Mammary epithelial cell (primary cell): ENCODE measurements around the gene ADAMTS17.

Experiments used
- EZH2 ChIP-seq: IDR thresholded peaks from 2 replicates; pipeline ENCODE4 v1.6.1; 2012; ENCODE audit warnings: low read length, inconsistent platforms, borderline replicate concordance
- TF ChIP-seq, protein P1 (sequence below), 2 donors: IDR thresholded peaks in 1 of 2; conservative IDR thresholded peaks in 1 of 2; 2 replicates each; pipeline ENCODE4 v1.5.1; 2011 to 2012; ENCODE audit warnings: inconsistent platforms in 2 of 2, low read length in 2 of 2, mild to moderate bottlenecking in 2 of 2, control low read depth in 1 of 2, low read depth in 1 of 2; ENCODE audit not compliant: insufficient read depth in 1 of 2; ENCODE audit errors: extremely low read depth in 1 of 2

GRCh38 chr15:100120111-100120510 lies 221.7 kb downstream of the ADAMTS17 start:
- TF ChIP-seq EZH2 = no peak
- TF ChIP-seq, protein P1, sequence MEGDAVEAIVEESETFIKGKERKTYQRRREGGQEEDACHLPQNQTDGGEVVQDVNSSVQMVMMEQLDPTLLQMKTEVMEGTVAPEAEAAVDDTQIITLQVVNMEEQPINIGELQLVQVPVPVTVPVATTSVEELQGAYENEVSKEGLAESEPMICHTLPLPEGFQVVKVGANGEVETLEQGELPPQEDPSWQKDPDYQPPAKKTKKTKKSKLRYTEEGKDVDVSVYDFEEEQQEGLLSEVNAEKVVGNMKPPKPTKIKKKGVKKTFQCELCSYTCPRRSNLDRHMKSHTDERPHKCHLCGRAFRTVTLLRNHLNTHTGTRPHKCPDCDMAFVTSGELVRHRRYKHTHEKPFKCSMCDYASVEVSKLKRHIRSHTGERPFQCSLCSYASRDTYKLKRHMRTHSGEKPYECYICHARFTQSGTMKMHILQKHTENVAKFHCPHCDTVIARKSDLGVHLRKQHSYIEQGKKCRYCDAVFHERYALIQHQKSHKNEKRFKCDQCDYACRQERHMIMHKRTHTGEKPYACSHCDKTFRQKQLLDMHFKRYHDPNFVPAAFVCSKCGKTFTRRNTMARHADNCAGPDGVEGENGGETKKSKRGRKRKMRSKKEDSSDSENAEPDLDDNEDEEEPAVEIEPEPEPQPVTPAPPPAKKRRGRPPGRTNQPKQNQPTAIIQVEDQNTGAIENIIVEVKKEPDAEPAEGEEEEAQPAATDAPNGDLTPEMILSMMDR (conservative IDR thresholded peaks at IDR 0.05 in 1 of 2, IDR thresholded peaks at IDR 0.05 in 1 of 2; ENCODE audit: extremely low read depth in 1 of 2, insufficient read depth in 1 of 2, low read depth in 1 of 2, low read length in 2 of 2) = no peak
